Measurements from ENCODE around the gene FAM47E. TPM values are rescaled to one million over a fixed set of nuclear protein-coding genes. Genes with fewer than 3 reads are reported as not detected.

FAM47E gene
- total and polyA plus RNA-seq, 2 donors (not counting 3 experiments of a cell fraction or from before 2014, with no cell fraction given), result 0.11 TPM; not detected in 1

- Histone ChIP-seq H3K9me1 (replicated peaks; ENCODE audit: control insufficient read depth, extremely low read depth, insufficient read depth, low read length) (no peaks in the 10 kb centered on the region), H3K4me2 (ENCODE audit: insufficient read depth, low read length) (no peak overlapping the region), H3K9me3 (replicated peaks; ENCODE audit: control insufficient read depth, insufficient read depth, low read length) (no peaks in the 10 kb centered on the region), H2AFZ (ENCODE audit: low read depth, low read length) (no peak overlapping the region), H3K27ac (ENCODE audit: insufficient read depth, low read depth, low read length) (no peak overlapping the region), H3K36me3 (ENCODE audit: control insufficient read depth in 2 of 2, extremely low read depth in 1 of 2, insufficient read depth in 2 of 2, low read length in 2 of 2) (no peaks in the 10 kb centered on the region), H3K9ac (replicated peaks; ENCODE audit: extremely low read depth, insufficient read depth, low read length) (no peak overlapping the region), H3K4me3 (replicated peaks in 1 of 3; ENCODE audit: insufficient read depth in 1 of 3, low read depth in 1 of 3, low read length in 3 of 3) (no peak overlapping the region), H3K79me2 (ENCODE audit: control insufficient read depth, insufficient read depth, low read length) (no peaks in the 10 kb centered on the region), H3K27me3 (ENCODE audit: control insufficient read depth in 2 of 2, insufficient read depth in 2 of 2, low read length in 2 of 2) (peaks cover 27 to 39% of the 10 kb centered on the region in 2 experiments), H3K4me1 (ENCODE audit: control insufficient read depth, extremely low read depth, insufficient read depth, low read length) (no peaks in the 10 kb centered on the region), H4K20me1 (replicated peaks; ENCODE audit: control insufficient read depth, extremely low read depth, insufficient read depth, low read length) (no peaks in the 10 kb centered on the region)
- POLR2A ChIA-PET, result no interaction called here
- CTCF ChIA-PET, result interaction anchor here (1.3 to 1.5 kb wide), 2 partner anchors 12 to 77 kb away, joined by 4 read pairs; no protein-coding TSS in a partner anchor
- FAIRE-seq (no peak), DNase-seq (ENCODE audit: low read depth, low spot score) (no peak)
- no TSS peak for BruUV-seq (replicated peaks)
- intact Hi-C loops (cut with micrococcal nuclease), result no loop called here
- dilution Hi-C loops (cut with MboI; ENCODE audit: extremely low pct_ligation_motif_present, low sequenced_read_pairs), result no loop called here
- TF ChIP-seq EZH2 (IDR thresholded peaks at IDR 0.05; ENCODE audit: borderline replicate concordance, low read depth, low read length, severe bottlenecking), result no peak
- no peak for TF ChIP-seq FOS (IDR thresholded peaks at IDR 0.05; ENCODE audit: borderline replicate concordance, insufficient read depth, low read length)
Observed at GRCh38 chr4:76256968-76257367, 5.4 kb downstream of the FAM47E start.

GRCh38 chr4:76257824-76258223, 6.3 kb downstream of the FAM47E start:
- intact Hi-C loops (cut with micrococcal nuclease), result no loop called here
- FAIRE-seq, result no peak
- CTCF ChIA-PET, result interaction anchor here (1.3 to 1.5 kb wide), 2 partner anchors 11 to 78 kb away, joined by 4 read pairs; no protein-coding TSS in a partner anchor

More at GRCh38 chr4:76257824-76258223, 6.3 kb downstream of the FAM47E start:
- H3K9ac ChIP-seq (replicated peaks; ENCODE audit: extremely low read depth, insufficient read depth, low read length), result no peak overlapping the region
- no peaks in the 10 kb centered on the region for H3K9me1 ChIP-seq (replicated peaks; ENCODE audit: control insufficient read depth, extremely low read depth, insufficient read depth, low read length)
- no peak for DNase-seq (ENCODE audit: low read depth, low spot score)
- H4K20me1 ChIP-seq (replicated peaks; ENCODE audit: control insufficient read depth, extremely low read depth, insufficient read depth, low read length), result no peaks in the 10 kb centered on the region
- no peaks in the 10 kb centered on the region for H3K9me3 ChIP-seq (replicated peaks; ENCODE audit: control insufficient read depth, insufficient read depth, low read length)
- H3K79me2 ChIP-seq (ENCODE audit: control insufficient read depth, insufficient read depth, low read length), result no peaks in the 10 kb centered on the region
- H2AFZ ChIP-seq (ENCODE audit: low read depth, low read length), result no peak overlapping the region
- no peak overlapping the region for H3K4me2 ChIP-seq (ENCODE audit: insufficient read depth, low read length)
- TF ChIP-seq POLR2A (IDR thresholded peaks at IDR 0.05; ENCODE audit: low read depth, low read length) (no peak), POLR2AphosphoS5 (IDR thresholded peaks at IDR 0.05; ENCODE audit: insufficient read depth, low read depth, low read length) (no peak)
- POLR2A ChIA-PET, result no interaction called here
- dilution Hi-C loops (cut with MboI; ENCODE audit: extremely low pct_ligation_motif_present, low sequenced_read_pairs), result no loop called here
- no peaks in the 10 kb centered on the region for H3K36me3 ChIP-seq (ENCODE audit: control insufficient read depth in 2 of 2, extremely low read depth in 1 of 2, insufficient read depth in 2 of 2, low read length in 2 of 2)
- no peaks in the 10 kb centered on the region for H3K4me1 ChIP-seq (ENCODE audit: control insufficient read depth, extremely low read depth, insufficient read depth, low read length)
- no TSS peak for BruUV-seq (replicated peaks)
- H3K4me3 ChIP-seq (replicated peaks in 1 of 3; ENCODE audit: insufficient read depth in 1 of 3, low read depth in 1 of 3, low read length in 3 of 3), result no peak overlapping the region
- peaks cover 19 to 37% of the 10 kb centered on the region in 2 experiments for H3K27me3 ChIP-seq (ENCODE audit: control insufficient read depth in 2 of 2, insufficient read depth in 2 of 2, low read length in 2 of 2)
- H3K27ac ChIP-seq (ENCODE audit: insufficient read depth, low read depth, low read length), result no peak overlapping the region

All from endothelial cell of umbilical vein (primary cell).